ENCODE measurements around the gene UBASH3B.

The UBASH3B gene

DNA sequence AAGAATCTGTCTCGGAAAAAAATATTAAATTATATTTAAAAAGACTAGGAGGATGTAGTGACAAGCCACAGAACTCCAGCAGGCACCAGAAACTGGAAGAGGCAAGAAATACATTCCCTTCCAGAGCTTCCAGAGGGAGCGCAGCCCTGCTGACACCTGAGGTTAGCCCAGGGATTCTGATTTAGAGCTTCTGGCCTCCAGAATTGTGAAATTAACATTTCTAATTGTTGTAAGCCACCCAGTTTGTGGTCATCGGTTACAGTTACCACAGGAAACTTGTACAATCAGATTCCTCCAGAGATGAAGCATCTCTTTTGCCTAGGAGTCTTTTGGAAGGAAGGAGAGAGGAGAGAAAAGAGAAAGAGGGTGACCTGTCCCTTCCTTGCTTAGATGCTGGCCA lies 6.4 kb upstream of the UBASH3B start:
- no peak for DNase-seq

DNA sequence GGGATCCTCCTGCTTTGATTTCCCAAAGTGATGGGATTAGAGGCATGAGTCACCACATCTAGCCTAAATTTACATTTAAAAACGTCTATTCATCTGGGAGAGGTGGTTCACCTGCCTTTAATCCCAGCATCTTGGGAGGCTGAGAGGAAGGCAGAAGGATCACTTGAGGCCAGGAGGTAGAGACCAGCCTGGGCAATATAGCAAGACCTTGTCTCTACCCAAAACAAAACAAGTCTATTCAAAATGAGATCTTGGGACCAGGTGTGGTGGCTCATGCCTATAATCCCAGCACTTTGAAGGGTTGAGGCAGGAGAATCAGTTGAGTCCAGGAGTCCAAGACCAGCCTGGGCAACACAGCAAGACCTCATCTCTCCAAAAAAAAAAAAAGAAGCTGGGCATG lies 4.9 kb upstream of the UBASH3B start:
- no peak for DNase-seq

DNA sequence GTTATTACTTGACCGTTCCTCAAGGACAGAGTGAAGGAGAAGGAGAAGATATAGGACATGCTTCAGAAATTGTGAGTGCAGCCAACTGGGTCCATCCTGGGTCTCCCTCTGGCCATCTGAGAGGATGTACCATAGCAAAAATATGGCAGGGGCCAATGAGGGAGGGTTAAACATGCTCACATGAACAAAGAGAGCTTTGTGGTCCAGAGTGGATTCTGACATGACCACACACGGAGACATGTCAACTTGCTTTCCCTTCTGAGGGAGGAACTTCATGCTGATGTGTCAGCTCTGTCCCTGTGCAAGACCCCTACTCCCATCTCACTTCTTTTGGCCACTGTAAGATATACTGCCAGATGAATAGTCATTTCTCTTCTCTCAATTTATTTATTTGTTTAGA lies 3.0 kb upstream of the UBASH3B start:
- DNase-seq, result no peak

DNA sequence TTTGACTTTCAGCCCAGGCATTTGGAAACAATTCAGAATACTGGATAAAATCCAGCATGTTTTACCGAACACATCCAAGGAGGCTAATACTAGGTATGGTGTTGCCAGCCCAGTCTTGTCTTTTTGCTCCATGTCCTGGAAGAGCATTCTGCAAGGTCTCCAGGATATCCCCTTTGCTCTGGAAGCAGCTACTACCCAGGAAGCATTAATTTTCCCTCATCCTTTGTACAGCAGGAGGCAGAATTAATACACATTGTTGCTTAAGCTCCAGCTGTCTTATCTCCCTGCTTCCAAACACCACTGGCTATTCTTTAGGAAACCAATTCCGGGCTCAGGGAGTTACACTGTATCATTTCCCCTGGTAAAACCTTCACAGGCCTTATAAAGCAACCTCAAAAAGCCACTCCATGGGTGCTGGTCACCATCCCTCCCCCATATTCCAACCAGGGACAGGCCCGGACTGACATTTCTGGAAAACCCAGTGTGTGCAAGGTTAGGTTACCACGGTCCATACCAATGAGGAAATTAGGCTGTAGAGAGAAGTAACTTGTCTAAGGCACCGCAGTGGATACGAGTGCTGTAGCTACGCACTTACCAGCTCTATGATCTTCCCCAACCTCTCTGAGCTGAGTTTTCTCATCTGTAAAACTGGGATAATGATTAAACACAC lies 1.5 kb upstream of the UBASH3B start:
- no peak for DNase-seq

DNA sequence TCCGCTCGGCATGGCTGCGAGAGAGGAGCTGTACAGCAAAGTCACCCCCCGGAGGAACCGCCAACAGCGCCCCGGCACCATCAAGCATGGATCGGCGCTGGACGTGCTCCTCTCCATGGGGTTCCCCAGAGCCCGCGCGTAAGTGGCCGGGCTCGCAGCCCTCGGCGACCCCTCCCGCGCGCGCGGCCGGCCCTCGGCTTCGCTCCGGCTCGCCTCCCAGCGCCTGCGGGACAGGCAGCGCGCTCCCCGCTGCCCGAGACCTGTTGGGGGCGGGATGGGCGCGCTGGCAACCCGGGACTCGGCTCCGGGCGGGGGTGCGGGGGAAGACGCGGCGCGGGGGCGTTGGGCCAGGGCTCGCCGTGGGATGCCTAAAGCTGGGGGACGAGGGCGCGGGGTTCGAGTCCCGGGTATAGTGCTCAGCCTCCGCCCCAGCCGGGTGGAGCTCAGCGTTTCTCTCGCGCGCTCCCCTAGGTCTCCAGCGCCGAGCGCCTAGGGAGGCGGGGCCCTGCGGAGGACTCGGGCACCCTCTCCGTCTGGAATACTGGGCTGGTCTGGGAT lies 630 bp downstream of the UBASH3B start:
- DNase-seq, result peak; percentile 42

DNA sequence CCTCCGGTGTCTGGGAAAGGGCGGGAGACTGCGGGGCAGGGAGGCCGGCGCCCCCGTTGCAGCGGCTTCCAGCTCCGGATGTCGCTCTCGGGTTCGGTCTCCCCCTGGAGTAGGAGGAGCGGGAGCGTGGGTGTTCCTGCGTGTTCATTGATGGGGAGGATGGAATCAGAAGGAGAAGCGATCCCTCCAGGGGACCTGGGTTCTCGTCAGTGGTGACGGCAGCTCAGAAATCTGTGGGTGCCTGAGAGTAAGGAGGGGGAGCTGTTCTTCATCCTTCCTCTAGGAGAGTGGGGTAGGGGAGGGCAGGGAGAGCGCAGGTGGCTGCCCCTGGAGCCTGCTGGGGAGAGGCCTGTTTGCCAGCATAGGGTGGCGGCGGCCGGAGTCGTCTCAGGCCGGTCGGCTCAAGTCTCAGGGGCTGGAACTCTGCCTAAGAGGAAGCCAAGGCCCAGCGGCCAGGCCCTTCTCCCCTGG lies 1.1 kb downstream of the UBASH3B start:
- peak; percentile 44 for DNase-seq

DNA sequence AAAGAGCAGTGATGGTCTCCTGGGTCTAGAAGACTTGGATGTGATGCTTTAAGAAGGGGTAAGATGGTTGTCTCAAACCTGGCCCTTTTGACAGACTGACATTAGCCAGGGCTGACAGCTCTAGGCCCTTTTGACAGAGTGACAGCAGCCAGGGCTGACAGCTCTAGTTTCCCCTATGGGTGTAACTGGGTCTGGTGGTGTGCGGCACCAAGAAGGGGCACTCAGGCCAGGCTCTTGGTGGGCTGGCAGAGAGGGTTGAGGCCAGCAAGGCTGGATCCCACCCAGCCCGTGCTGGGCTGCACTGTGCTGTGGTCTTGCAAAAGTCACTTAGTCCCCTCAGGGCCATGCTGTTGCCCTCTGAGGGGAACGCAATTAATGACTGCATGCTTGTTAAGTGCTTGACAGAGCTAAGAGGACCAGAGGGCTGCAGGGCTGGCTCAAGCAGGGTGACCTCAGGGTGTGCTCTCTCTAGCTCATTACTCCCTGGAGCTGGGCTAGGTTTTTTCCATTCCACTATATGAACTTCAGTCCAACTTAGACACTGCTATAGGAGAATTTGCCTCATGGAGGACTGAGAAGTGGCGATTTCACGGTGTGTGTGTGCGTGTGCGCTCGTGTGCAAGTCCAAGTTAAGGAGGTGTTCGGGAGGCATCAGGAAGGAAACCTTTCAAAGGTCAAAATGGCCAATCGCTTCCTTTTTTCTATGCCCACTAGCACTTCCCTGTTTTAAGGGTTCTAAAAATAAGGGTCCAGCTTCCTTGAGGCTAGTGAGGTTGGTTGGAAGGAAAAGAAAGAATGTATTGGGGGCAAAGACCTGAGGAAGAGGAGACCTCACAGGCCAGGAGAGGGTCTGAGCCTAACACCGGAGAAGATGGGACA lies 4.4 kb downstream of the UBASH3B start:
- DNase-seq, result no peak

DNA sequence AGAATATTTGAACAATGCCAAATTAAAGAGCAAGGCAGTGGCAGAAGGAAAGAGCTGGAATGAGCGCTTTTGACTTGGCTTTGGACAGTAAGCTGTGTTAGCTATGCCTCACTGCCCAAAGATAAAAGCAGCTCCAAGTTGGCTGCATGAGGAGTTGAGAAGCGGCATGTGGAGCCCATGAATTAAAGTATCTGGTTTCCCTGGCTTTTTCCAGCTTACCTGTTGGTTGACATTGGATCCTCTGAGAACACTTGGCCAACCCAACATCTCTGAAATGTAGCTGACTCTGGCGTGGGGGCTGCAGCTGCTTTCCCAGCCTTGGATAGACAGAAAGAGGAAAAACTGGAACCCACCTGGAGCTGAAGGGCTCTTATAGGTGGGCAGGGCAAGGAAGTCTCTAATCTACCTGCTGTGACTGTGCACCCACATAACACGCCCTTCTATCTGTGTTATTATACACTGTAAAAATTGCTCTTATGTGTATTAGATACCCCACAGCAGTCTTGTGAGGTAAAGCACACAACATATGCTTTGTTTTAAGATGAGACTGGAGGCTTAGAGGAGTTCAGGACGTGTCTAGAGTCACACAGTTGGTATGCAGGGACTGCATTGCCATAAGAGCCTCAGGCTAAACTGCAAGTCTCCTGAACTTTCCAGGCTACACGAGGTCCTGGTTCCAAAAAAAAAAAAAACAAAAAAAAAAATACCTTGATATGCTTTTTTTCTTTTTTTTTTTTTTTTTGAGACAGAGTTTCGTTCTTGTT lies 5.8 kb downstream of the UBASH3B start:
- no peak for DNase-seq

DNA sequence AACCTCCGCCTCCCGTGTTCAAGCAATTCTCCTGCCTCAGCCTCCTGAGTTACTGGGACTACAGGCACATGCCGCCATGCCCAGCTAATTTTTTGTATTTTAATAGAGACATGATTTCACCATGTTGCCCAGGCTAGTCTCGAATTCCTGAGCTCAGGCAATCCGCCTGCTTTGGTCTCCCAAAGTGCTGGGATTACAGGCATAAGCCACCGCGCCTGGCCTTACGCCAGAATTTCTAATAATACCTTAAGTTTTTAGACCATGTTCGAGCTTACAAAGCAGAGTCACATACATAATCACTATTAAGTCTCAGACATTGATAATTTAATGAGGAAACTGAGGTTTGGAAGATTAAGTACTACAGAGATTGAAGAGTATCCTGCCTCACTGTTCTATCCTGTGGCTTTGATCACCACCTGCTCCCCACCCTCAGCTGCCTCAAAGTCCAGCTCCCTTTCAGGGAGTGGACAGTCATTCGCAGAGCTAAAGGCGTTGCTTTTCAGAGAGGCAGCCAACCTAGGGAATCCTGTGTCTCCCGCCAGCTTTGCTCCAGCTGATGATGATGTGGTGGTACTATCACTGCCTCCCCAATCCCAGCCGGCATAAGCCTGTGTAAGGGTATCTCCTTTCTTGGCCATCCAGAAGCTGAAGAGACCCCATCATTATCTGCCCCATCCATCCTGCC lies 7.7 kb downstream of the UBASH3B start:
- no peak for DNase-seq

DNA sequence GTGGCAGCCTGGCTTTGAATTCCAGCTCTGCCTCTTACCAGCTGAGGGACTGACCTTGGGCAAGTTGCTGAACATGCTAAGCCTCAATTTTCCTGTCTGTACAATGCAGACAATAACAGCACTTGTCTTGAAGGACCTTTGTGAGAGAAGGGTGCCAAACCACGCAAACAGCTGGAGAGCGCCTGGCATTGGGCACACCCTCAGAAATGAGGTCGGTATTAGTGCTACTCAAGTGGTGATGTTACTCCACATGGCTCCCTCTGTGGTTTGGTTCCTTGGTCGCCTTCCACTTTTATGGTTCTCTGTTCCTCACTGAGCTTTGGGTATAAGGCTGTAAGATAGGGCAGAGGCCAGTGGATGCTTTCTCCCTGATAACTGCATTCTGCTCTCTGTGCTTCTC lies 8.2 kb downstream of the UBASH3B start:
- no peak for DNase-seq

DNA sequence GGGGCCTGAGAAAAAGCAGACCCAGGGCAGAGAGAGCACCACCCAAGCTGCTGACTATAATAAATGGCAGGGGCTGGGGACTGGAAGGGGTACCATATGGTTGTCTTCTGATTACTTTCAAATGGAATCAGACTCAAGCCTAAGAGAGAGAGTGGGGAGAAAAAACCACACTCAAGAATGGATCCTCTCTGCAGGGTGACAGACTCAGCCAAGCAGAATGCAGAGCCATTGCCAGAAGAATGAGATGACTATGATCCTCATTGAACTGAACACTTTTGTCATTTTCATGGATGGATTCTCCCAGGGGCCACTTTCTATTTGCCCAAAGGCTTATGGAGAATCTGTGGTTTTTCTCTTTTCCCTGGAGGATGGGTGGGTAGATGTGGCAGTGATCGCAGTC lies 8.7 kb downstream of the UBASH3B start:
- no peak for DNase-seq

DNA sequence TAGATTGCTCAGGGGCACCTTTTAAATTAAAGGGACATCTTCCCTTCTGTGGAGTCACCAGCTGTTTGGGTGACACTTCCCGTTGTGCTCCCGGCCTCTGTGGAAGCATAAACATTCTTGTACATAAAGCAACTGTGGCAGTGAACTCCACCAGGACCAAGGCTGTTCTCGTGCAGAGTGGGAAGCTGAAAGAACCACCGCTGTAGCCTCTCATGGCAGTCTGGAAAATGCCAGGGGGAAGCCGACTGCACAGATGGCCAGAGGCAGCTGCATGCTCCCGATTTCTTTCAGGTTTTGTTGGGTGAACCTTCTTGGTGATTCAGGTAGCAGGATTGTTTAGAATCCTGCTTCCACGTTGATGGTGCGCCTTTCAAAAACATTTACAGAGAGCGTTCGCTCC lies 10.3 kb downstream of the UBASH3B start:
- DNase-seq, result no peak

DNA sequence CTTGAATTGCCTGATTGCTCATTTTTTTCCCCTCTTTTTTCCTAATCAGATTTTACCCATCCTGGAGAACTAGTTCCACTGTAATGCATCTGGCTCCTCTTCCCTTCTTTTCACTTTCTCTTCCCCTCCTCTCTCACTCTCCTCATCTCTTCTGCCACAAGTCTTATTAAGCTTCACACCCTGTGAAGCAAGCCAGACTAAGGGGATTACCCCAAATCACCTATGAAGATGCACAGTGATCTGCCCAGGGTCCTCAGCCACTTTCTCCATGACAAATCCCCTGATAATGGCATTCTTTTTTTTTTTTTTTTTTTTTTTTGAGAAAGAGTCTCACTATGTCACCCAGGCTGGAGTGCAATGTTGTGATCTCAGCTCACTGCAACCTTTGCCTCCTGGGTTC lies 11.2 kb downstream of the UBASH3B start:
- no peak for DNase-seq

DNA sequence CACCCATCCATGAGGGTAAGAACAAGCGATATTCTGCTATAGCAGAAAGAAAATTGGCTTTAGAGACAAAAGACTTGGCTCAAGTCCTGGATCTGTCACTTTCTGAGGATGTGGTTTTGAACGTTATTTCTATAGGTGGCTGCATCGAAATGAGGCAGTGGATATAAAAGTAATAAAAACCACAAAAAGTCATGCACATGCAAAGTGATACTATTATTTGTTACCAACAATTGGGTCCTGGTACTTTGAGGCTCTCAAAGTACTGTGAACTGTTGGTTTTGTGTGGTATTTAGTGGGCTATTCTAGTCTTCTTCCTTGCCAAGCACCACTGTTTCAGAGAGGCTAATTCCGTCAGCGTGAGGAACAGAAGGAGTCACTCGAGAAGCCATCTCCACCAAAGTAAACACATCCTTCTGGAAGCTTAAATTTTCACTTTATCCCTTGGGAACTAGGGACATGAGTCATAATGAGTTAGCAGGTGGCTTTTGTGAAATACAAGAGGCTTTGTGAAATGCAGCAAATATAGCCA lies 13.1 kb downstream of the UBASH3B start:
- DNase-seq, result peak; percentile 43

DNA sequence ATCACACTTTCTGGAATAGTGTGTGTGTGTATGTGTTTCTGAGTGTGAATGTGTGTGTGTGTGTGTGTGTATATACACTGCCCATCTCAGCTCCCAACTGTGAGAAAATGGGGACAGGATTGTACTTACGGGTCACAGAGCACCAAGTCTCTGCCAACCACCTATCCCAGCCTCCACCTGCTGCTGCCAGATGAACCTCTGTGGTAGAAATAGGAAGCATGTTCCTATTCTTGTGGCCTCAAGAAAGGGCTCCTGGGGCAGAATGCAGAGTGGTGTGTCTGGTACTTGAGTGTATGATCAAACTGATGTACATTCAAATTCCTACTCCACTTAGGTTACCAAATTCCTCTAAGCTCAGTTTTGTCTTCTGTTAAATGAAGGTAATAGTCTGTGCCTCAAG lies 14.6 kb downstream of the UBASH3B start:
- no peak for DNase-seq

DNA sequence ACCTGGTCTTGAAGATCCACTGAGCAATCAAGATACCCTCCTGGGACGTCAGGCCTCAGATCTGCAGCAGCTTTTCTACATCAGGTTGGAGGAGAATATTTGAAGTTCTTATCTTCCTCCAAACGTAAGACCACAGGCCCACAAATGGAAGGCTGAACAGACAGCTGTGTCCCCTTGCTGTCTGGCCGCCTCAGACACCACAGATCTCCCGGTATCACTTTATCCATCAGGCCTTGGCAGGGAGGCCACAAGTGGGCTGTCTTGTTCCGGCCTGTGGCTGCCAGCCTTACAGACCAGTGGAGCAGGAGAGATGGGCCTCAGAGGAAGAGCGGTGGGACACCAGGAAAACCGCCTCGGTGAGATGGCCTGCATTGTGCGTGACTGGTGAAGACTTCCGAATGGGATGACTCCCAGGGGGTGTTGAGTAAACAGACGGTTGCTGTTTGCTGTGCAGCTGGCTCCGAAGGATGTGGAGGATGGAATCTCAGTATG lies 15.9 kb downstream of the UBASH3B start:
- DNase-seq, result no peak

DNA sequence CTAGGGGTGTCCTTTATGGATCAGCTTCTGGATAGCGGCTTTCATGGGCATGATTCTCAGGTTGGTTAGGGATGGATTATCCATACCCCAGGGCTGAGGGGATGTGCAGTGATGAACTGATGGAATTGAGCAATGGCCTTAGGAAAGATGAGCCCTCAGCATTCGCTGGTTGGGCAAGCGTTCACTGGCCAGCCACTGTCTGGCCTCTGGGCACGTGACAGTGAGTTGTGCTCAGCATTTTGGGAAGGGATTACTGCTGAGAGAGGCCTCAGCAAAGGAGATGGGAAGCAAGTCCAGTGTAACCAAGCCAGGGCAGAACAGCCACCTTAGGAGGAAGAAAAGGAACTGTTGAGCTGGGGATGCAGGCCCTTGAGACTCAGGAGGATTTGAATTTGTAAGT lies 17.4 kb downstream of the UBASH3B start:
- no peak for DNase-seq

DNA sequence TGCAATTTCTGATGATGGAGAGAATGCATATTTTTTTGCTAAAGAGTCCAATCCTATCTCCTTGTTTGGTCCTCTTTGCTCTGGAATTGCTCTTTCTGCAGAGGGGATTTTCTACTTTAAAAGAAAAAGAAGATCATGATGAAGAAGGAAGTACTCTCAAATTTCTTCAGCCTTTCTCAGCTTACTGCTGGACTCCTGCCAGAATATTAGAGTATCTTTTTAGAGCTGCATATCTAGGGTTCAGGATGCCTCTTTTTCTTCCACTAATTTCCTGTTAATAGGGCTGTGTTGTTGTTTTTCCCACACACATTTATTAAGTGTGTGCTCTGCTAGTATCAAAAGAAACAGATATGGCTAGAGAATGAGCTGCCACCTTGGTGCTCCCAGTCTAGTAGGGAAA lies 18.2 kb downstream of the UBASH3B start:
- DNase-seq, result no peak

DNA sequence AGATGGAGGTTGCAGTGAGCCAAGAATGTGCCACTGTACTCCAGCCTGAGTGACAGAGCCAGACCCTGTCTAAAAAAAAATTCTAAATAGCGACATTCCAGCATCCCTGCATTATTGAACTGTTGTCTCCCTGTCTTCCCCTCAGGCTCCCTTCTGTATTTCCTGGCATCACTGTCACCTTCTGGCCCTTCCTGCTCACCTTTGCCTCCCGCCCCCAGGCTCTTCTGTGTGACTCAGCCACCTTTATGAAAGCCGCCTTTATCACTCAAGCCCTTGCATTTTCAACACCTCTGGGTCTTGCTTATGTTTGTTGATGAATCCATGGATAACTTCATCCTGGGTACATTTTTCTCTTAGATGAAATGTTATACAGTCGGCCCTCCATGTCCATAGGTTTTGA lies 21.1 kb downstream of the UBASH3B start:
- no peak for DNase-seq

DNA sequence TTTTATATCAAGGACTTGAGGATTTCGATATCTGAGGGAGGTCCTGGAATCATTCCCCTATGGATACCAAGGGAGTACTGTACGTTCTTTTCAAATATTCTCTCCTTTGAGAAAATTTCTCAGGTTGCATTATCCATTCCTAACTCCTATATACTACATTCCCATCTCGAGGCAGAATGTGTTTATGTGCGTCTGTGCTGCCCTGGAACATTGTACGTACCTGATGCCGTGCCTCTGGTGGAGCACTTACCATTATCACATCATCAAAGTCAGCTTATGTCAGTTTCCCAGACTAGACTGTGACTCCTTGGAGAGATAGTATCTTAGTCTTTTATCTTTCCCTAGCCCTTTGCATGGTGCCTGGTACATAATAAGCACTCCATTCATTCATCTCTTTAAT lies 21.7 kb downstream of the UBASH3B start:
- no peak for DNase-seq

DNA sequence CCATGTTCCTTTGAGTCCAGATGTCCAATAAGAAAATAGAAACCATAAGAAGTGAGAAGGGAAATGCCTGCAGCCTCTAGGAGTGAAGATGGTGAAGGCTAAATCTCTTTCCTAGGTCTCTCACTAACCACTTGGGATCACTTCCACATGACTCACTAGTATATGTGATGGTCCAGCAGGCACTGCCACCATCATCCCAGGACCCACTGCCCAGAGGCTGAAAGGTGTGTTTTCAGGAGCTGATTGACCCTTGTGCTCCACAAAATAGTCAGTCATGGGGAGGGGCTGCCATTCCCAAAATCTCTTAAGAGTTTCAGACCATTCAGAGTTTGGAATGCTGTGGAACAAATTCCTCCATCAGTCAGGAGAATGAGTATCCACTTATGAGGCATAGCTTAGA lies 22.9 kb downstream of the UBASH3B start:
- DNase-seq, result no peak

DNA sequence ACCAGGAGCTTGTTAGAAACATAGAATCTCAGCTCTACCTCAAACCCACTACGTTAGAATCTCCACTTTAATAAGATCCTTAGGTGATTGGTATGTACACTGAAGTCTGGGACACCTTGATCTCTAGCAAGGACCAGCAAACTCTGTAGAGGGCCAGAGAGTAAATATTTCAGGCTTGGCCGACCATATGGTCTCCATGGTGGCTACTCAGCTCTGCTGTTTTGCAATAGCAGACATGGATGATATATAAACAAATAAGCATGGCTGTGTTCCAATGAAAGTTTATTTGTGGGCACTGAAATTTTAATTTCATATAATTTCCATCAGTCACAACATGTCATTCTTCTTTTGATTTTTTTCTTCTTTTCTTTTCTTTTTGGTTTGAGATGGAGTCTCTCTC lies 23.9 kb downstream of the UBASH3B start:
- DNase-seq, result no peak
